ENCODE measurements around the gene CLDN3.
A peak's percentile ranks its signal among the peaks of the same experiment; 100 is the strongest.

Gene CLDN3

GRCh38 chr7:73770860-73771670 lies 995 bp upstream of the CLDN3 start:
- DNase-seq: no peak

DNA sequence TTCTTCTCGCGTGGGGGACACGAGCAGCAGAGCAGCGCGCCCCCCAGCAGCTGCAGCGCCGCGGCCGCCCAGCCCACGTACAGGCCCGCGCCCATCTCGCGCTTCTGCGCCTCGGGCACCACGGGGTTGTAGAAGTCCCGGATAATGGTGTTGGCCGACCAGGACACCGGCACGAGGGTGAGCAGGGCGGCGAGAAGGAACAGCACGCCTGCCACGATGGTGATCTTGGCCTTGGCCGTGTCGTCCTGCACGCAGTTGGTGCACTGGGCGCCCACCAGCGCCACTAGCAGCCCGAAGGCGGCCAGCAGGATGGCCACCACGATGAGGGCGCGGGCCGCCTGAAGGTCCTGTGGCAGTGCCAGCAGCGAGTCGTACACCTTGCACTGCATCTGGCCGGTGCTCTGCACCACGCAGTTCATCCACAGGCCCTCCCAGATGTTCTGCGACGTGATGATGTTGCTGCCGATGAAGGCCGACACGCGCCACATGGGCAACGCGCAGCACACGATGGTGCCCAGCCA lies 529 bp downstream of the CLDN3 start:
- DNase-seq: peak in 1 of 2 experiments; percentile 67

DNA sequence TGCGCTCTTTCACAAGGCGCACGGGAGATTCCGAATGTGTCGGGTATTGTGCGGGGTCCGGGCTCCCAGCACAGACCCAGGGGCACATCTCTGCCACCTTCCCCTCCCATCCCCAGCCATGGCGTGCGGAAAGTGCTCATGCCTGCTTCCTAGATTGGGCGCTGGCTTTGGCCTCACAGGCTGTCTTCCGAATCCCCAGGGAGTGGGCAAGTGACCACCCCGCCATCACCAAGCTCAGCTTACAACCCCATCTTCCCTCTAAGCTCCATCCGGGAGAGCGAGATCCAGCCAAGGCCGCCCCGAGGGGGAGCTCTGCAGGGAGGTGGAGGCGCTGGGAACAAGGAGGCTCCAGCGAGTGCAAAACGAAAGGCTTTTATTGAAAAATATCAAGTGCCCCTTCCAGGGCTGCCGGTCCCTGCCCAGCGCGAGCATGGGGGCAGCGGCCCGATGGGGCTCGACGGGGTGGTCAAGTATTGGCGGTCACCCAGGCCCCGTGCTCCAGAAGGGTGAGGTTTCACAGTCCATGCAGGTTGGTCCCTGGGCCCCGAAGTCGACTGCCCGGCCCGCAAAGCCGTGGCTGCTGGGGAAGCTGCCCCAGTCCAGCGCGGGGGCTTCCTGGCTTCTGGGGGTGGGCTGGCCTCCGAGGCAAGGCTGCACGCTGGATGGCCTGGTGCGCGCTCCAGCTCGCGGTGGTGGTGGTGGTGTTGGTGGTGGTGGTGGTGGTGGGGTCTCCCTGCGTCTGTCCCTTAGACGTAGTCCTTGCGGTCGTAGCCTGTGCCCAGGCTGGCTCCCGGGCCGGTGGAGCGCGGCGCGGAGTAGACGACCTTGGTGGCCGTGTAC lies 1.2 kb downstream of the CLDN3 start:
- peak in 1 of 2 experiments; percentile 55 for DNase-seq

- DNase-seq: peak; percentile 26 to 35
Measured at GRCh38 chr7:73766556-73767229, 3.4 kb downstream of the CLDN3 start.

DNA sequence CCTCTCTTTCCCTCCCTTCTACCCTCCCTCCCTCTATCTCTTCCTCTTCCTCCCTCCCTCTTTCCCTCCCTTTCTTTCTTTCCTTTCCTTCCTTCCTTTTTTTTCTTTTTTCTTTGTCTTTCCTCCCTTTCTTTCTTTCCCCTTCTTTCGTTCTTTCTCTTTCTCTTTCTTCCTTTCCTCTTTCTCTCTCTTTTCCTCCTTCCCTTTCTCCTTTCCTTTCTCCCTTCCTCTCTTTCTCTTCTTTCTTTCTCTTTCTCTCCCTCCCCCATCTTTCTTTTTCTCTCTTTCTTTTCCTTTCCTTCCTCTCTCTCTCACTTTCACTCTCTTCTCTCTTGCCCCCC lies 7.4 kb downstream of the CLDN3 start:
- no peak for DNase-seq

DNA sequence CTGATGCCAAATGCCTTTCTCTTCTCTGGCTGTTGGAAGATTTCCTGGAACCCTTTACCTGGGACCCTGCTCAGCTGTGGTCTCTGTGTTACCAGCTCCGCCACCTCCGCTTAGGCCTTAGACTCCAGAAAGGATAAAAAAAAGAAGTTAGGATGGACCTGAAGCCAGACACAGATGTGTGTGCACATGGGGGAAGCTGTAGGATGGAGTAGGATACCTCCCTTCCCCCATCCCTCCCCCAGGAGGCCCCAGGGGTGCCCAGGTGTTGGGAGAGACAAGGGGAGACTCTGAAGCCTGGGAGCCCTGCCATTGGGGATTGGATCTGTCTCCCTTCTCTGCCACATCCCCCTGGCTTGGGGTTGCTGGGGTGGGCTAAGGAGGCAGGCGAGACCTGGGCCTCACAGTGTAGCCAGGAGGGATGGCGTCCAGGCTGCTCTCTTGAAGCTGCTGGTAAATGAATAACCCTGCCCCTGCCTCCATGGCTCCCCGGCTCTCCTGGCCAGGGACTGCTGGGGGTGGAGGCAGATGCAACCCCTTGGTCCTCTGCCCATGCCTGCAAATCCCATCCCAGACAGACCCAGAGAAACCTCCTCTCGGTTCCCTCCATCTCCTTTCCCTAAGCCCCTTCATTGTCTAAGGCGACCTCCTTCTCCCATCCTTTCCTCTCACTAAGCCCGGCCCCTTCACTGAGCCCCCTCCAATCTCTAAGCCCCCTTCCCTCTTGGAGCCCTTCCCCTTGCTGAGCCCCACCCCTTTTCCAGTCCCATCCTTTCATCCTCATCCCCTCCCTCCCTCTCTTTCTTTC lies 8.0 kb downstream of the CLDN3 start:
- DNase-seq: peak in 1 of 2 experiments; percentile 17

GRCh38 chr7:73758581-73759138 lies 11.4 kb downstream of the CLDN3 start:
- DNase-seq: peak in 1 of 2 experiments; percentile 14

DNA sequence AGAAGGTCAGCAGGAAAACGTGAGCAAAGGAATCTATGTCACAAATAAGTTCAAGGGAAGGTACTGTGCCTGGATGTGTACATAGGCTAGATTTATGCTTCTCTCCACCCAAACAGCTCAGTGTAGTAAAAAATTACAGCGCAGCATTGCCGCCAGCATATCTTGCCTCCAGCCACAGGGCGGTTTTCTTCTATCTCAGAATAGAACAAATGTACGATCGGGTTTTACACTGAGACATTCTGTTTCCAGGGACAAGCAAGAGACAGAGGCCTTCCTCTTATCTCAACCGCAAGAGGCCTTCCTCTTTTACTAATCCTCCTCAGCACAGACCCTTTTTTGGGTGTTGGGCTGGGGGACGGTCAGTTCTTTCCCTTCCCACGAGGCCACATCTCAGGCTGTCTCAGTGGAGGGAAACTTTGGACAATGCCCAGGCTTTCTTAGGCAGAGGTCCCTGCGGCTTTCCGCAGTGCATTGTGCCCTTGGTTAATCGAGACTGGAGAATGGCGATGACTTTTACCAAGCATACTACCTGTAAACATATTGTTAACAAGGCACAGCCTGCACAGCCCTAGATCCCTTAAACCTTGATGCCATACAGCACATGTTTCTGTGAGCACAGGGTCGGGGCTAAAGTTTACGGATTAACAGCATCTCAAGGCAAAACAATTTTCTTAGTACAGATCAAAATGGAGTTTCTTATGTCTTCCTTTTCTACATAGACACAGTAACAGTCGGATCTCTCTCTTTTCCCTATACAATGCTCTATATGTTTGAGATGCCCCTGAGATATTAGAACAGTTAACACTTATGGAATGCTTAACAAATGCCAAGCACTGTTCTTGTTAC lies 19.9 kb downstream of the CLDN3 start:
- no peak for DNase-seq

DNA sequence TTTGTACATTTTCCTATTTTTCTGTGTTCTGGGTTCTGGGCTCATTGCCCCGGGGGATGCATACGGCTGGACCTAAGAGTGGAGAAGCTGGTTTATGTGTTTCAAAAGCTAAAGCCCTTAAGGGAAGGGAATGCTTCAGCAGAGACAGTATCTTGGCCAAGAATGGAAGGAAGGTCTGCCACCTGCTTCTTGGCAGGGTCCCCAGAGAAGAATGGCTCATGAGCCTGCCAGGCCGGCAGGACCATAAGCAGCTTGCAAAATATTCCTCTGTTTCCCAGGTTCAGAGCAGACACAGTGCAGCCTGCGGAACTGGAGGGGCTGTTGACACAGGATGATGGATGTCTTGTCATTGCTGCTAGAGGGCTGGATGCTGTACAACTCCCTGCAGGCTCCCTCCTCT lies 23.7 kb downstream of the CLDN3 start:
- DNase-seq: no peak

DNA sequence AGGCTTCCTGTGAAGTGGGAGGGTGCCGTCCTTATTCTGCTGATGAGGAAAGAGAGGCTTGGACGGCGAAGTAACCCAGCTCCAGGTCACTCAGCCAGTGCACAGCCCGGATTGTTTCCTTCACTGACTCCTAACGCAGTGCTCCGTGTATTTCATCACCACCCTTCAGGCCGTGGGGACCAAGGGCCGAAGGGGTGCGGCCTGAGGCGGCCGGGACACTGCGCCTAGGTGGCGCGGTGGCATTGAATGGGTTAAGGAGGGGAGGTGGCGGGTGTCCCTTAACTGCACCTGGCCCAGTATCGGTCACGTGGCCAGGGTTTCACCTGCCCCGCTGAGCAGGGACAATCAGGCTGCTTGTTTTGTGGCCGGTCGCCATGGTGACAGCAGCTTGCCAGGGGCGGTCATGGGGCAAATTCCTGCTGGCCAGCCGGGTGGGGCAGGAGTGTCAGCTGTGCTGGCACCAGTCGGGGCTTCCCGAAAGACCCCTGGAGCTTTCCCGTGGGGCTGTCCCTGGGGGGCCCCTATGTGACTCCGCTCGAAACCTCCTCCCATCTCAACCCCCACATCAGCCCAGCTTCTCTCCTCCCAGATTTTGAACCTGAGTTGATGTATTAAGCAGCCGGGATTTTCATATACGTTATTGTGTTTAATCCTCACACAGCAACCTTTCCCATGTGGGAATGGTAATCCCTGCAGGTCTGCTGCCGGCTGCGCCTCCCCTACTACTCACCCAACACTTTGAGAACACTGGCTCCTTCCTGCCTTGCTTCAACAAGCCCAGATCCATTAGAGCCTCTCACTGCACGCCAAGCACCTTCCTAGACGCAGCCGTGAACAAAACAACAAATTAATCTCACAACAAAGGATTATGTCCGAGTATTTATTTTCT lies 27.1 kb downstream of the CLDN3 start:
- peak; percentile 96 to 98 for DNase-seq

GRCh38 chr7:73742338-73742752 lies 27.7 kb downstream of the CLDN3 start:
- DNase-seq: peak; percentile 49 to 70

DNA sequence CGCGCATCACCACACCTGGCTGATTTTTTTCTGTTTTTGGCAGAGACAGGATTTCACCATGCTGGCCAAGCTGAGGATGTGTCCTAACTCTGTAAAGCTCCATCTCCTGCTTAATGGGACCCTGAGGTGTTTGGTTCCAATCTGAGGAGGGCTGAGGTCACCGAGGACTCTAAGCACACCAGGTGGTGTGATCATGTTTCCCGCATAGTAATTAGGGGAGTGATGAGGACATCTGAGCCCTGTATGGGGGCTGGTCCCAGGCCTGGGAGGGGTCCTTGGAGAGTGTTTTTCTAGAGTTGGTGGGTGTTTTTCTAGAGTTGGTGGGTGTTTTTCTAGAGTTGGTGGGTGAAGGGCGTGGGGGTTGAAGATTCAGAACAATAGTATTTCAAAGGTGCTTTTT lies 28.5 kb downstream of the CLDN3 start:
- peak; percentile 57 to 60 for DNase-seq

- no peak for DNase-seq
Measured at GRCh38 chr7:73740771-73741170, 29.3 kb downstream of the CLDN3 start.

DNA sequence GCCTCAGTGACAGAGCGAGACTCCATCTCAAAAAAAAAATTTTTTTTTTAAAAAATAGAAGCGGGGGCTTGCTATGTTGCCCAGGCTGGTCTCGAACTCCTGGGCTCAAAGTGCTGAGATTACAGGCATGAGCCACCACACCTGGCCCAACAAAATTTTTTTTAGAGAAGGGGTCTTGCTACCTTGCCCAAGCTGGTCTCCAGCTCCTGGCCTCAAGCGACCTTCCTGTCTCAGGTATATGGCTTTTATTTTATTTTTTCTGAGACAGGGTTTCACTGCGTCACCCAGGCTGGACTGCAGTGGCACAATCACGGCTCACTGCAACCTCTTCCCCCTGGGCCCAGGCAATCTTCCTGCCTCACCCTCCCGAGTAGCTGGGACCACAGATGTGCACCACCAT lies 29.9 kb downstream of the CLDN3 start:
- DNase-seq: no peak

DNA sequence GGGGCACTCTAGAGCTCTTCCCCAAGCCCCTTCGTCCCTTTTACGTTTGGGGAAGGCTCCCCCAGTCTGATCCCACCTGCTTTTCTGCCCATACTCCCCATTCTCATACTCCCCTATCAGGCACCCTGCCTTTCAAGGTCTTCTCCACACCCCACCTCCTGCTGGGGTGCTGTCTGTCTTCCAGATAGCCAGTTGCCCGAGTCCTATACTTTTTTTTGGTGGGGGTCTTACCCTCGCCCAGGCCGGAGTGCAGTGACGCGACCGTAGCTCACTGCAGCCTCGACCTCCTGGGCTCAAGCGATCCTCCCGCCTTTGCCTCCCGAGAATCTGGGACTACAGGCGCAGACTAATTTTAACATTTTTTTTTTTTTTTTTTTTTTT lies 30.7 kb downstream of the CLDN3 start:
- DNase-seq: no peak

DNA sequence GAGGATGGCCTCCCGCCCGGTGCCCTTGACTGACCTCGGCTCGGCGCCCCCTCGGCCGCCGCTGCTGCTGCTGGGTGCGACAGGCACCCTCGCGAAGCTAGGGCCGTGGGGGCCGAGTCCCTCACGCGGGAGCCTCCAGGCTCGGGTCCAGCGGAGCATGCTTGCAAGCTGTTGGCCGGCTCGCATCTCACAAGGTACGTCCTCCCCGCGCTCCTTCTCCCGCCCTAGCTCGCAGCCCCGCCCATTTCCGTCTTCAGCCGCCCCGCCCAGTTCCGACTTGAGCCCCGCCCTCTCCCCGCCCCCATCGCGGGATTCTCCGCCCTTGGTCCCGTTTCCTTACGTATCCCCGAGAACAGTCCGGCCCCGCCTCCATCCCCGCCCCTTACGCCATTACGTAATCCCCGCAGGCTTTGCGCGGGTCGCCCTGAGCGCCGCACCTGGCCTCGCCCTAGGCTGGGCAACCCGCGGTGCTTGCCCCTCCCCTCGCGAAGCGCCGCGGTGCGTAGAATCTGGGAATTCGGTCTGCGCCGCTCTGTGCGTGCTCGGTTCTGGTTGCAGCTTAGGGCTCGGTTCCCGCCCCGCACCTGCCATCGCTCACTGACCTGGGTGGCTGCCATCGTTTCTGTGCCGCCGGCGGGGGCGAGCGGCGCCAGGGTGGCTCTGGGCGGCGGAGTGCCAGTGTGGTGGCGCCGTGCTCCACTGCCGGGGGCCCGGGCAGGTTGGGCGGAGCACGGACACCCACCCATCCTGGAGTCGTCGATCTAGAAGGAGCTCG lies 31.3 kb downstream of the CLDN3 start, which contains the start of gene ABHD11:
ABHD11 (minus strand) TSS at position 191 of the 775 bp plus-strand sequence; CDS start at position 159, 32 bp downstream.
- peak; percentile 89 to 98 for DNase-seq

GRCh38 chr7:73738220-73738611 lies 31.9 kb downstream of the CLDN3 start:
- DNase-seq: peak in 1 of 2 experiments; percentile 53

- DNase-seq: no peak
Measured at GRCh38 chr7:73737491-73738219, 32.4 kb downstream of the CLDN3 start.

Data from NCI-H526 (cell line).